DMS114 treated with DMSO at 0.1 percent for 48 hours (cell line): Measurements from ENCODE around the gene SEC23A.

Experiments used
- DNase-seq: peaks from one replicate; lab custom pipeline; 2025; ENCODE audit not compliant: unreplicated experiment; lab: John Stamatoyannopoulos, UW

SEC23A gene

GRCh38 chr14:38993981-38994380, 109.1 kb downstream of the SEC23A start:
- no peak for DNase-seq

GRCh38 chr14:38992067-38992844, 110.8 kb downstream of the SEC23A start:
- no peak for DNase-seq

- no peak for DNase-seq
These were observed 111.7 kb downstream of the SEC23A start for GRCh38 chr14:38991299-38991698.

- no peak for DNase-seq
These were observed 113.0 kb downstream of the SEC23A start for GRCh38 chr14:38989922-38990546.

GRCh38 chr14:38987781-38988180, 115.3 kb downstream of the SEC23A start:
- DNase-seq, result no peak

- no peak for DNase-seq
These were observed 120.2 kb downstream of the SEC23A start for GRCh38 chr14:38982837-38983236.

GRCh38 chr14:38982278-38982677, 120.8 kb downstream of the SEC23A start:
- no peak for DNase-seq
